BJ (cell line): ENCODE data around the gene MET. TPM values are rescaled to one million over a fixed set of nuclear protein-coding genes. Genes with fewer than 3 reads are reported as not detected.

Experiments
- CTCF ChIA-PET: fragments of 350-600 bp; formaldehyde crosslinking; extraction: SDS; loops from one replicate; lab custom pipeline; 2021; ENCODE audit warnings: antibody characterized with exemption, inconsistent platforms; lab: Yijun Ruan, JAX
- POLR2A ChIA-PET: fragments of 300-600 bp; sonication (Branson Sonifier 250); formaldehyde crosslinking; extraction: SDS; loops from one replicate; lab custom pipeline; 2021; ENCODE audit warnings: antibody characterized with exemption; lab: Charles Lee
- DNase-seq: peaks from one replicate; pipeline ENCODE4 v3.0.0-alpha.2; 2011; ENCODE audit warnings: low read depth
- H3K27me3 ChIP-seq: 2 replicates; pipeline ENCODE4 v1.6.0; 2011; ENCODE audit warnings: low read length; ENCODE audit not compliant: control insufficient read depth, insufficient read depth
- H3K36me3 ChIP-seq: 2 replicates; pipeline ENCODE4 v1.5.1; 2011; ENCODE audit warnings: low read length; ENCODE audit not compliant: control insufficient read depth, insufficient read depth
- H3K4me3 ChIP-seq: 2 replicates; pipeline ENCODE4 v1.5.1; 2011; ENCODE audit warnings: low read depth, mild to moderate bottlenecking, control low read depth, low read length
- polyA plus RNA-seq: library from polyadenylated mRNA; depleted of rRNA; stranded (reverse); fragments of >200 nt; gene quantifications from 2 replicates; pipeline ENCODE4 v1.2.3, GENCODE V29; 2011
- TF ChIP-seq, protein P1 (sequence below): IDR thresholded peaks from 2 replicates; pipeline ENCODE4 v1.5.1; 2011; ENCODE audit warnings: low read depth, mild to moderate bottlenecking, control low read depth, inconsistent platforms, low read length, moderate library complexity; ENCODE audit not compliant: insufficient read depth

The MET gene
- polyA plus RNA-seq, 1 experiment: 68.3 TPM

DNA sequence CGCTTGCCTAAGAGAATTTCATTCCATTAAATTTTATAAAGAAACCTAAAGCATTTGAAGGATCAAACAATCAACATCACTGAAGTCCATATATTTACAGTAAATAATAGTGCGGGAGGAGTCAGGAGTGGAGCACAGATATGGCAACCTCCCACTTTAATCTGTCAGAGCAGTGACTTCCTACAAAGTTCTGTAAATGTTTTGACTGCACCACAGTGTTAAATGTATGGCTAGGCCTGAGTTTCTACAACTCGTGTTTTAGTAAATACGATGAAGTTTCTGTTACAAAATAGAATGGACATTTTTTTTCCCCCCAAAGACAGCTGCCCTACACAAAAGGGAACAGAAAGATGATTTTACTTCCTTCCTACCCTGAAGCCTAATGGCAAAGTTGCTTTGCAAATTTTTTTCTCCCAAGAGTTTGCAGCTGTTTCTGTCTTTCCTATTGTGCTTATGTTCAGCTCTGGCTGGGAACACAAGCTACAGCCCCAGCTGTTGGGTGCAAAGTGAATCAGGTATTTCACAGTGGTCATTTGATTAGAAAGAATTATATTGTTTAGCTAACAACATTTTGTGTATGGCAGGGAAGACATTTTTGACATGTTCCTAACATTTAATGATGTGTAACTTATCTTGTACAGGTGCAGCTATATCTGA lies 62.1 kb downstream of the MET start:
- TF ChIP-seq, protein P1, sequence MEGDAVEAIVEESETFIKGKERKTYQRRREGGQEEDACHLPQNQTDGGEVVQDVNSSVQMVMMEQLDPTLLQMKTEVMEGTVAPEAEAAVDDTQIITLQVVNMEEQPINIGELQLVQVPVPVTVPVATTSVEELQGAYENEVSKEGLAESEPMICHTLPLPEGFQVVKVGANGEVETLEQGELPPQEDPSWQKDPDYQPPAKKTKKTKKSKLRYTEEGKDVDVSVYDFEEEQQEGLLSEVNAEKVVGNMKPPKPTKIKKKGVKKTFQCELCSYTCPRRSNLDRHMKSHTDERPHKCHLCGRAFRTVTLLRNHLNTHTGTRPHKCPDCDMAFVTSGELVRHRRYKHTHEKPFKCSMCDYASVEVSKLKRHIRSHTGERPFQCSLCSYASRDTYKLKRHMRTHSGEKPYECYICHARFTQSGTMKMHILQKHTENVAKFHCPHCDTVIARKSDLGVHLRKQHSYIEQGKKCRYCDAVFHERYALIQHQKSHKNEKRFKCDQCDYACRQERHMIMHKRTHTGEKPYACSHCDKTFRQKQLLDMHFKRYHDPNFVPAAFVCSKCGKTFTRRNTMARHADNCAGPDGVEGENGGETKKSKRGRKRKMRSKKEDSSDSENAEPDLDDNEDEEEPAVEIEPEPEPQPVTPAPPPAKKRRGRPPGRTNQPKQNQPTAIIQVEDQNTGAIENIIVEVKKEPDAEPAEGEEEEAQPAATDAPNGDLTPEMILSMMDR: no peak
- H3K27me3 ChIP-seq: no peaks in the 10 kb centered on the region
- ChIA-PET POLR2A (no interaction called here), CTCF (interaction anchor here (0.8 kb wide), 1 partner anchor 62 kb away, joined by 3 read pairs; the partner anchor contains the start of gene MET)
- no peak overlapping the region for H3K4me3 ChIP-seq
- DNase-seq: no peak
- H3K36me3 ChIP-seq: no peaks in the 10 kb centered on the region

DNA sequence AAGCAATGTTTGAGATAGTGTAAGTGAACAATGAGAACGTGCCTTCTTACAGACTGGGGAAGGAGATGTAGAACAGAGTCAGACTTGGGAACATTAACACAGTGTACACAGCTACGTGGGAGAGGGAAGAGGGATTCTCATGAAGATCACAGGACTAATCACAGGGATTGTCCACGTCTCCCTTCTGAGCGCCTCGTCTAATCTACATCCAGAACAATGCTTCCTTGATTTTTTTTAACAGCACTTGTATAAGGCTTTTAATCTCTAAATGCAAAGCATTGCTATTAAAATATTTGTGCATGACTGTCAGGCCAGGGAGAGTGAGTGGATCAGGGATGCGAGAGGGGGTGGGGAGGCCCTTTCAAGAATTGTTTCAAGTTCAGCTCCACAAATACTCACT lies 62.7 kb downstream of the MET start:
- no peak for DNase-seq
- no peaks in the 10 kb centered on the region for H3K27me3 ChIP-seq
- ChIA-PET CTCF (interaction anchor here (0.8 kb wide), 1 partner anchor 63 kb away, joined by 3 read pairs; the partner anchor contains the start of gene MET), POLR2A (no interaction called here)
- H3K4me3 ChIP-seq: no peak overlapping the region
- no peaks in the 10 kb centered on the region for H3K36me3 ChIP-seq
- TF ChIP-seq, protein P1: no peak

DNA sequence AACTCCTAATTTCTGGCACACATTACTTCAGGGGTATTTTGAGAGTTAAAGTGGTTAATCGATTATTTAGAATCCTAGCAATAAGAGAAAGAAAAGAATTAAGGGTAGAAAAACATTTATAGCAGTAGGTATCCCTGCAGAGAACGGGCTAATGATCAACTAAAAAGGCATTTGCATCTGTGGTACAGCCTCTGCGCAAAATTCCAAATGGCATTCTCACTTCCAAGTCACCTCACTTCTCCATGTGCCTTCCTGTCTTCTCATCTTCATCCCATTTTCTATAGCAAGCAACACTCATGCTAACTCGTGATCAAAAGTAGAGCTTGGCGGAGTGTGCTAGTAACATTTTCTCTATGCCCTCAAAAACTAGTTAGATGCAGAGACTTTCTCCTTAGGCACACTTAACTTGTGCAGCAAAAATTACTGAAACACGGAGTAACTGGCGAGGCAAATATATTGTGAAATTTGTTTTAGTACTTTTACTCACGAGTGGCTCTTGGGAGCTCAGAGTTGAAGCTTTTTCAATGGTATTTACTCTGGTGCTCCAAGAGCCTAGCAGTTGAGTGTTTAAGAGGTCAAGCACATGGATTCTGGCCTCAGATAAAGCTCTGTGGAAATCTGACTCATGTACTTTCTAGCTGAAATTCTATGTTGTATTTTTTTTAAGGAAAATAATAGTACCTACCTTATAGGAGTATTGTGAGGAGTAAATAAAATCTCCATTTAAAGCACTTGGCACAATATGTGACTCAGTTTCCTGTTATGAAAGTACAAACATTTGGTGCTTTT lies 65.1 kb downstream of the MET start:
- DNase-seq: no peak

DNA sequence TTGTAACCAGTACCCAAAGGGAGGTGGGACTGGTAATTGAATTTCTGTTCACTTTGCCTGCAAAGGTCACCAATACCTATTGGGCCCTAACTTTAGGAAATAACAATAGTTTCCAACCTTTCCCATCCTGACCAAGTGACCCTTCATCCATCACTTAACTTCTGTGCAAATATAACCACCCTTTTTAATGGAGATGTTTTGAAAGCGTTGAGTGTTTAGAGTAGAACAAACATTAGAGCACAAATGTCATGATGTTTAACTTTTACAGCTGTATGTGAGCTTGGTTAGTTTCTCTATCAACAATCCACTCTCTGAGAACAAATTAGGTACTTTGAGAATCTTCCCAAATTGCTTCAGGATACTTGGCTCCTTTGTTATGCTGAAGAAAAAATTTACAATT lies 66.4 kb downstream of the MET start:
- ChIA-PET CTCF (interaction anchor here (0.7 to 1.6 kb wide), 3 partner anchors 11 to 20 kb away, joined by 3 read pairs; no protein-coding TSS in a partner anchor), POLR2A (no interaction called here)
- no peak for DNase-seq
- peaks cover 3% of the 10 kb centered on the region for H3K36me3 ChIP-seq
- no peak overlapping the region for H3K4me3 ChIP-seq
- no peaks in the 10 kb centered on the region for H3K27me3 ChIP-seq
- TF ChIP-seq, protein P1: no peak

More for the DNA sequence above, 65.1 kb downstream of the MET start:
- Histone ChIP-seq H3K4me3 (no peak overlapping the region), H3K36me3 (no peaks in the 10 kb centered on the region; the same call in 1 of the 2 replicates), H3K27me3 (no peaks in the 10 kb centered on the region)
- ChIA-PET CTCF (interaction anchor here (0.9 to 1.0 kb wide), 2 partner anchors 9 to 17 kb away, joined by 3 to 4 read pairs; no protein-coding TSS in a partner anchor), POLR2A (no interaction called here)
- TF ChIP-seq, protein P1: no peak

DNA sequence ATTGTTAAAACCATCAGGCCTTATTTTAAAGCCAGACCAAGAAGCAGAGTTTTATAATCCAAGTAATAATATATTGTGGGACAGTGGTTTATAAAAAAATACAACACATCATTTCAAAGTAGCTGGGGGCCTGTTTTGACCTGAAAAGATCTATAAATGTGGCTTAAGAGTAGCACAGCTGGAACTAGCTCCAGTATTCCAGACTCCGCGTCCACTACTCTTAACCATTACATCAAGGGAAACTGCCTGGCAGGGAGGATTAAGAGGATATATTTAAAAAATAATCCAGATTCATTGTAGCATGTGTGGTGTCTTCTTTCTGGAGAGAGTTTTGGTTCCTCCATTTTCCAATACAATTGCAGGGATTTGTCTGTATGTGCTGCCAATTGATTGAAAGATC lies 67.3 kb downstream of the MET start:
- POLR2A ChIA-PET: no interaction called here

More for the DNA sequence above, 67.3 kb downstream of the MET start:
- DNase-seq: no peak
- H3K36me3 ChIP-seq: peaks cover 3% of the 10 kb centered on the region
- CTCF ChIA-PET: interaction anchor here (0.7 to 1.6 kb wide), 4 partner anchors 16 to 109 kb away, joined by 3 to 4 read pairs (median 3); no protein-coding TSS in a partner anchor
- no peaks in the 10 kb centered on the region for H3K27me3 ChIP-seq
- H3K4me3 ChIP-seq: no peak overlapping the region
- TF ChIP-seq, protein P1: no peak
